SK-N-SH (cell line): ENCODE measurements around the gene OGG1. TPM values are rescaled to one million over a fixed set of nuclear protein-coding genes. Genes with fewer than 3 reads are reported as not detected.

ENCODE experiments used
- CTCF ChIA-PET: fragments of 300-600, 350-600 bp; formaldehyde crosslinking; extraction: SDS; loops from one replicate; lab custom pipeline; 2021; lab: Yijun Ruan, JAX
- POLR2A ChIA-PET: fragments of 350-600 bp; sonication (Branson Sonifier 250); formaldehyde crosslinking; extraction: SDS; loops from one replicate; lab custom pipeline; 2020; ENCODE audit warnings: antibody characterized with exemption, inconsistent platforms; lab: Yijun Ruan, JAX
- DNase-seq: peaks from one replicate; pipeline ENCODE4 v3.0.0; 2012
- H2AFZ ChIP-seq: fragments of 200-600 bp; sonication (generic); 2 replicates; pipeline ENCODE4 v1.8.1; 2016; ENCODE audit warnings: antibody characterized with exemption, mild to moderate bottlenecking, low read depth
- H3F3A ChIP-seq: fragments of 200-600 bp; sonication (generic); replicated peaks from 2 replicates; pipeline ENCODE3; 2016; ENCODE audit warnings: antibody characterized with exemption, mild to moderate bottlenecking; ENCODE audit not compliant: insufficient read depth
- H3K27ac ChIP-seq, 2 experiments: fragments of 200-500 bp in 1 of 2; fragments of 200-600 bp in 1 of 2; sonication (Bioruptor generic) in 1 of 2; sonication (generic), shearing (Covaris generic) in 1 of 2; 2 replicates each; pipeline versions ENCODE4 v1.5.1 to v1.6.1; 2014 to 2016; ENCODE audit warnings: low read depth in 2 of 2, inconsistent platforms in 1 of 2, low read length in 1 of 2, mild to moderate bottlenecking in 1 of 2, mixed read lengths in 1 of 2
- H3K27me3 ChIP-seq: fragments of 200-600 bp; sonication (generic), shearing (Covaris generic); 2 replicates; pipeline ENCODE4 v1.6.1; 2016; ENCODE audit warnings: mixed run types; ENCODE audit not compliant: insufficient read depth
- H3K36me3 ChIP-seq, 2 experiments: fragments of 200-500 bp in 1 of 2; fragments of 200-600 bp in 1 of 2; sonication (Bioruptor generic) in 1 of 2; sonication (generic) in 1 of 2; replicated peaks in 1 of 2; 2 replicates each; pipeline versions ENCODE3 to v1.5.1; 2014 to 2016; ENCODE audit warnings: low read length in 1 of 2, mild to moderate bottlenecking in 1 of 2; ENCODE audit not compliant: insufficient read depth in 2 of 2, control insufficient read depth in 1 of 2
- H3K4me1 ChIP-seq, 2 experiments: fragments of 200-500 bp in 1 of 2; fragments of 200-600 bp in 1 of 2; sonication (Bioruptor generic) in 1 of 2; sonication (generic), shearing (Covaris generic) in 1 of 2; 2 replicates each; pipeline versions ENCODE4 v1.5.1 to v1.6.1; 2014 to 2016; ENCODE audit warnings: low read depth in 1 of 2, low read length in 1 of 2, mixed run types in 1 of 2; ENCODE audit not compliant: insufficient read depth in 2 of 2, control insufficient read depth in 1 of 2
- H3K4me2 ChIP-seq: fragments of 200-600 bp; sonication (generic), shearing (Covaris generic); 2 replicates; pipeline ENCODE4 v1.6.1; 2017; ENCODE audit warnings: mixed run types
- H3K4me3 ChIP-seq, 2 experiments: fragments of 200-500 bp in 1 of 2; fragments of 200-600 bp in 1 of 2; sonication (Bioruptor generic) in 1 of 2; sonication (generic), shearing (Covaris generic) in 1 of 2; 2 replicates each; pipeline versions ENCODE4 v1.5.1 to v1.8.1; 2014 to 2016; ENCODE audit warnings: low read depth in 2 of 2, inconsistent platforms in 1 of 2, low read length in 1 of 2, mild to moderate bottlenecking in 1 of 2, mixed read lengths in 1 of 2, moderate library complexity in 1 of 2
- H3K79me2 ChIP-seq: fragments of 200-600 bp; sonication (generic); 2 replicates; pipeline ENCODE4 v1.8.1; 2017; ENCODE audit warnings: mild to moderate bottlenecking; ENCODE audit not compliant: insufficient read depth
- H3K9ac ChIP-seq: fragments of 200-600 bp; sonication (generic); 2 replicates; pipeline ENCODE4 v1.6.1; 2017; ENCODE audit warnings: mixed run types
- H3K9me2 ChIP-seq: fragments of 200-600 bp; sonication (generic); 2 replicates; pipeline ENCODE4 v1.6.1; 2017; ENCODE audit warnings: mixed run types
- H3K9me3 ChIP-seq: fragments of 200-600 bp; sonication (generic); 2 replicates; pipeline ENCODE4 v1.6.1; 2017; ENCODE audit warnings: mixed run types, mild to moderate bottlenecking, moderate library complexity
- H4K20me1 ChIP-seq: fragments of 200-600 bp; sonication (generic); 2 replicates; pipeline ENCODE4 v1.6.1; 2017; ENCODE audit warnings: mild to moderate bottlenecking, mixed run types; ENCODE audit not compliant: insufficient read depth
- ELF1 ChIP-seq: IDR thresholded peaks from 2 replicates; pipeline ENCODE4 v1.4.0; 2012
- EZH2phosphoT487 ChIP-seq: fragments of 200-600 bp; sonication (generic); IDR thresholded peaks from 2 replicates; pipeline ENCODE4 v1.6.1; 2017; ENCODE audit warnings: low read depth, mixed run types, mild to moderate bottlenecking, antibody characterized with exemption, moderate library complexity, borderline replicate concordance
- FOSL2 ChIP-seq: IDR thresholded peaks from 2 replicates; pipeline ENCODE4 v1.4.0; 2012; ENCODE audit warnings: low read depth, mild to moderate bottlenecking, moderate library complexity, borderline replicate concordance
- FOXM1 ChIP-seq: IDR thresholded peaks from 2 replicates; pipeline ENCODE4 v1.4.0; 2012; ENCODE audit warnings: low read depth, mild to moderate bottlenecking
- GABPA ChIP-seq: IDR thresholded peaks from 2 replicates; pipeline ENCODE4 v1.4.0; 2012; ENCODE audit warnings: low read depth, mild to moderate bottlenecking
- GATA2 ChIP-seq: sonication (generic); formaldehyde crosslinking; IDR thresholded peaks from 2 replicates; pipeline ENCODE4 v1.5.0; 2020; ENCODE audit warnings: mild to moderate bottlenecking, missing genetic modification reagents
- IRF3 ChIP-seq: fragments of 150-350 bp; IDR thresholded peaks from 2 replicates; pipeline ENCODE4 v1.6.1; 2016; ENCODE audit warnings: mild to moderate bottlenecking, low read depth, low read length
- JUND ChIP-seq: IDR thresholded peaks from 2 replicates; pipeline ENCODE4 v1.4.0; 2012
- MAX ChIP-seq: IDR thresholded peaks from 2 replicates; pipeline ENCODE4 v1.4.0; 2012; ENCODE audit warnings: low read depth
- MEF2A ChIP-seq: IDR thresholded peaks from 2 replicates; pipeline ENCODE4 v1.4.0; 2012; ENCODE audit warnings: low read depth, borderline replicate concordance
- MXI1 ChIP-seq: IDR thresholded peaks from 2 replicates; pipeline ENCODE4 v1.6.1; 2012; ENCODE audit warnings: mild to moderate bottlenecking, low read depth, low read length, improper control_type of control experiment
- NRF1 ChIP-seq: IDR thresholded peaks from 2 replicates; pipeline ENCODE4 v1.6.1; 2012; ENCODE audit warnings: low read depth, mild to moderate bottlenecking, low read length
- PBX3 ChIP-seq: IDR thresholded peaks from 2 replicates; pipeline ENCODE4; 2012
- RFX5 ChIP-seq: IDR thresholded peaks from 2 replicates; pipeline ENCODE4 v1.6.1; 2012; ENCODE audit warnings: mild to moderate bottlenecking, improper control_type of control experiment, low read length
- RXRA ChIP-seq: IDR thresholded peaks from 2 replicates; pipeline ENCODE4 v1.4.0; 2012; ENCODE audit warnings: low read depth, mild to moderate bottlenecking, borderline replicate concordance
- SIN3A ChIP-seq: IDR thresholded peaks from 2 replicates; pipeline ENCODE4 v1.6.1; 2012; ENCODE audit warnings: low read depth, mild to moderate bottlenecking, low read length, moderate library complexity, borderline replicate concordance
- TCF12 ChIP-seq: IDR thresholded peaks from 2 replicates; pipeline ENCODE4 v1.4.0; 2012
- USF2 ChIP-seq: fragments of 150-350 bp; IDR thresholded peaks from 2 replicates; pipeline ENCODE4 v1.6.1; 2017; ENCODE audit warnings: antibody characterized with exemption, low read length, low read depth, borderline replicate concordance
- WGBS: methylation state at CpG from one replicate; pipeline ENCODE4 v1.1.6; 2017; ENCODE audit warnings: low lambda C conversion rate; 5-methylcytosine and 5-hydroxymethylcytosine counted together
- polyA plus RNA-seq, 3 experiments: library from polyadenylated mRNA; depleted of rRNA; stranded (reverse); fragments of >200 nt; gene quantifications; 2 replicates each; pipeline ENCODE4 v1.2.3, GENCODE V29; 2012
- TF ChIP-seq, protein P1 (sequence below): IDR thresholded peaks from 2 replicates; pipeline ENCODE4 v1.4.0; 2012; ENCODE audit warnings: low read depth, borderline replicate concordance
- TF ChIP-seq, protein P2 (sequence below): IDR thresholded peaks from 2 replicates; pipeline ENCODE4 v1.6.1; 2012; ENCODE audit warnings: mild to moderate bottlenecking, low read depth, low read length, moderate library complexity

OGG1 gene
- polyA plus RNA-seq, 1 of the 3 experiments (the other 2 are of a cell fraction) = 26.8 TPM

DNA sequence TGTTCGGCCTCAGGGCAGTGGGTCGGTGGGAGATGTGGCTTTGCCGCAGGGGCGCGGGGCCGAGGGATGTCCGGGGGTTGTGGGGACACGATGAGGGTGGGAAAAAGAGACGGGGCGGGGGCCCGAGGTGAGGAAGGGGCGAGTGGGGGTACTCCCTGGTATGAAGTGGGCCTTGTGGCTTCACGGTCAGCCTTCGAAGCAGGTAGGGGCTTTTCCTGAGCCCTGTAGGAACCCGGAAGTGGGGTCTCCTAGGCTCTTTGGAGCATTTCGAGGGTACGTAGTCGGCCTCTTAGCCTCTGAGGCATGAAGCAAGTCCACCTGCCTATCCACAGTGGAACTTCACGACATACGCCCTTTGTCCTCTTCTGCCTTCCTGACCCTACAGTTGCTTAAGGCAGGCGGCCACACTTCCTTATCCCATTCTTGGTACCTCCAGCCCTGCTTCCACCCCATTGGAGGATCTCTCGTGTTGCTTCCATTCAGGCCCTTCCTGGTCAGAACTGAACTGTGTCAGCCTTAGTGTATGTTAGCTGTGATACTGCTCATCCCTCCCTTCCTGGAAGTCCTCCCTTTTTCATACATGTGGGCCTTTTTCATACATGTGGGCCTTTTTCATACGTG lies 43.5 kb downstream of the OGG1 start:
- no peaks in the 10 kb centered on the region for H3K27me3 ChIP-seq
- peak overlapping the region; percentile 91 to 97 for H3K27ac ChIP-seq
- CTCF ChIA-PET = interaction anchor here (0.6 to 1.6 kb wide), 3 partner anchors 15 to 536 kb away, joined by 3 to 6 read pairs (median 3); partner anchors contain the start of gene CRELD1
- H3K4me2 ChIP-seq = peak overlapping the region; percentile 83
- H3K79me2 ChIP-seq = peaks cover 76% of the 10 kb centered on the region
- TF ChIP-seq ELF1 (no peak; the same call in 1 of the 2 replicates), MEF2A (no peak), RXRA (no peak), PBX3 (no peak), MAX (no peak; the same call in 1 of the 2 replicates), RFX5 (no peak), IRF3 (no peak), JUND (no peak), FOSL2 (no peak), TCF12 (no peak), MXI1 (no peak), NRF1 (no peak), GABPA (no peak), EZH2phosphoT487 (no peak), GATA2 (CRISPR knock-in tag) (no peak), USF2 (no peak), SIN3A (no peak), FOXM1 (no peak)
- TF ChIP-seq, protein P1, sequence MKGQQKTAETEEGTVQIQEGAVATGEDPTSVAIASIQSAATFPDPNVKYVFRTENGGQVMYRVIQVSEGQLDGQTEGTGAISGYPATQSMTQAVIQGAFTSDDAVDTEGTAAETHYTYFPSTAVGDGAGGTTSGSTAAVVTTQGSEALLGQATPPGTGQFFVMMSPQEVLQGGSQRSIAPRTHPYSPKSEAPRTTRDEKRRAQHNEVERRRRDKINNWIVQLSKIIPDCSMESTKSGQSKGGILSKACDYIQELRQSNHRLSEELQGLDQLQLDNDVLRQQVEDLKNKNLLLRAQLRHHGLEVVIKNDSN = no peak
- TF ChIP-seq, protein P2, sequence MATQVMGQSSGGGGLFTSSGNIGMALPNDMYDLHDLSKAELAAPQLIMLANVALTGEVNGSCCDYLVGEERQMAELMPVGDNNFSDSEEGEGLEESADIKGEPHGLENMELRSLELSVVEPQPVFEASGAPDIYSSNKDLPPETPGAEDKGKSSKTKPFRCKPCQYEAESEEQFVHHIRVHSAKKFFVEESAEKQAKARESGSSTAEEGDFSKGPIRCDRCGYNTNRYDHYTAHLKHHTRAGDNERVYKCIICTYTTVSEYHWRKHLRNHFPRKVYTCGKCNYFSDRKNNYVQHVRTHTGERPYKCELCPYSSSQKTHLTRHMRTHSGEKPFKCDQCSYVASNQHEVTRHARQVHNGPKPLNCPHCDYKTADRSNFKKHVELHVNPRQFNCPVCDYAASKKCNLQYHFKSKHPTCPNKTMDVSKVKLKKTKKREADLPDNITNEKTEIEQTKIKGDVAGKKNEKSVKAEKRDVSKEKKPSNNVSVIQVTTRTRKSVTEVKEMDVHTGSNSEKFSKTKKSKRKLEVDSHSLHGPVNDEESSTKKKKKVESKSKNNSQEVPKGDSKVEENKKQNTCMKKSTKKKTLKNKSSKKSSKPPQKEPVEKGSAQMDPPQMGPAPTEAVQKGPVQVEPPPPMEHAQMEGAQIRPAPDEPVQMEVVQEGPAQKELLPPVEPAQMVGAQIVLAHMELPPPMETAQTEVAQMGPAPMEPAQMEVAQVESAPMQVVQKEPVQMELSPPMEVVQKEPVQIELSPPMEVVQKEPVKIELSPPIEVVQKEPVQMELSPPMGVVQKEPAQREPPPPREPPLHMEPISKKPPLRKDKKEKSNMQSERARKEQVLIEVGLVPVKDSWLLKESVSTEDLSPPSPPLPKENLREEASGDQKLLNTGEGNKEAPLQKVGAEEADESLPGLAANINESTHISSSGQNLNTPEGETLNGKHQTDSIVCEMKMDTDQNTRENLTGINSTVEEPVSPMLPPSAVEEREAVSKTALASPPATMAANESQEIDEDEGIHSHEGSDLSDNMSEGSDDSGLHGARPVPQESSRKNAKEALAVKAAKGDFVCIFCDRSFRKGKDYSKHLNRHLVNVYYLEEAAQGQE = no peak
- H2AFZ ChIP-seq = peak overlapping the region; percentile 3; the same call in 1 of the 2 replicates
- peak overlapping the region; percentile 98 for H3K9ac ChIP-seq
- peaks cover 10 to 13% of the 10 kb centered on the region in 2 experiments; a peak in 1 of 4 replicates for H3K4me1 ChIP-seq
- no peaks in the 10 kb centered on the region for H3K9me3 ChIP-seq
- no peaks in the 10 kb centered on the region for H3F3A ChIP-seq
- DNase-seq = peak; percentile 35
- 2% methylated on average over 17 of the region's 23 CpGs for WGBS
- H3K4me3 ChIP-seq = peak overlapping the region; percentile 82 to 96
- peaks cover 17% of the 10 kb centered on the region; the same call in 1 of the 2 replicates for H4K20me1 ChIP-seq
- peaks cover 38 to 44% of the 10 kb centered on the region in 2 experiments for H3K36me3 ChIP-seq
- no peaks in the 10 kb centered on the region for H3K9me2 ChIP-seq
- POLR2A ChIA-PET = interaction anchor here (0.6 to 1.5 kb wide), 12 partner anchors 11 to 455 kb away, joined by 3 to 9 read pairs (median 4); partner anchors contain the start of genes CAMK1, CRELD1, EMC3 and MTMR14
